CD4-positive, alpha-beta T cell treated with Interleukin-1 beta for 1 hour (primary cell): Measurements from ENCODE around the gene PARD6A.
A peak's percentile ranks its signal among the peaks of the same experiment; 100 is the strongest.

Source experiments
- DNase-seq, 2 donors: peaks; one replicate each; pipeline ENCODE4 v3.0.0-alpha.2; 2020 to 2022

Gene PARD6A, protein sequence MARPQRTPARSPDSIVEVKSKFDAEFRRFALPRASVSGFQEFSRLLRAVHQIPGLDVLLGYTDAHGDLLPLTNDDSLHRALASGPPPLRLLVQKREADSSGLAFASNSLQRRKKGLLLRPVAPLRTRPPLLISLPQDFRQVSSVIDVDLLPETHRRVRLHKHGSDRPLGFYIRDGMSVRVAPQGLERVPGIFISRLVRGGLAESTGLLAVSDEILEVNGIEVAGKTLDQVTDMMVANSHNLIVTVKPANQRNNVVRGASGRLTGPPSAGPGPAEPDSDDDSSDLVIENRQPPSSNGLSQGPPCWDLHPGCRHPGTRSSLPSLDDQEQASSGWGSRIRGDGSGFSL

DNA sequence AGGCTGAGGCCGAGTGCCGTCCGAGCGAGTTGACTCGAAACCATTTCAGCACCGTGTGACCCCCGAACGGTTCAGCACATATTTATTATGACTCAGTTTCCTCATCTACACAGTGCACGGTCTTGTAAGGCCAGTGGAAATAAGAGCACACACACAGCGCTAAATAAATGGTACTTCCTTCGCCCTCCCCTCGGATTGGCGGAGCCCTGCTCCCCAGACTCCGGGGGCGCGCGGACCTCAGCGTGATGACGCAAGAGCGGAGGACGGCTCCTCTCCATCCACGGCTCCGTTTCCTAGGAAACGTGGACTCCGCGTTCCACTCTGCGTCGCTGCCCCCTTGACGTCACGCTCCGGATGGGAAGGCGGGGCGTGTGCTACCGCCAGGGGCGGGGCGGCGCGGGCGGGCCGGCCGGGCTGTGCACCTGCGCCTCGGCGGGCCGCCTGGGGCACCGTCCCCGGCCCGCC lies at the start of gene PARD6A:
Gene PARD6A (plus strand): TSS at position 397 of the 465 bp plus-strand sequence. CDS start 79 bp downstream, outside the sequence.
- DNase-seq: peak; percentile 98

- DNase-seq: no peak
Observed at GRCh38 chr16:67613808-67614207, 47.0 kb upstream of the PARD6A start.

DNA sequence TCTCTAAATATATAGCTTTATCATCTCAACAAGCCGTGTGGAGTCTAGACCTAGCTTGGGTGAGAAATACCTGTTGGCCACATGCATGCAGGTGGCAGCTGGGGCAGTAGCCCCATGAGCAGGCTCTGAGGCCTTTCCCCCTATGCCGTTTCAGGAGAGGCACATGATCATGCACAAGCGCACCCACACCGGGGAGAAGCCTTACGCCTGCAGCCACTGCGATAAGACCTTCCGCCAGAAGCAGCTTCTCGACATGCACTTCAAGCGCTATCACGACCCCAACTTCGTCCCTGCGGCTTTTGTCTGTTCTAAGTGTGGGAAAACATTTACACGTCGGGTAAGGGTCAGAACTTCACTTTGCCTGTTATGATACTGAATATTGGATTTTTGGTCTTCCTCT lies 32.5 kb upstream of the PARD6A start:
- no peak for DNase-seq

GRCh38 chr16:67632415-67633172 lies 28.2 kb upstream of the PARD6A start:
- DNase-seq: no peak

DNA sequence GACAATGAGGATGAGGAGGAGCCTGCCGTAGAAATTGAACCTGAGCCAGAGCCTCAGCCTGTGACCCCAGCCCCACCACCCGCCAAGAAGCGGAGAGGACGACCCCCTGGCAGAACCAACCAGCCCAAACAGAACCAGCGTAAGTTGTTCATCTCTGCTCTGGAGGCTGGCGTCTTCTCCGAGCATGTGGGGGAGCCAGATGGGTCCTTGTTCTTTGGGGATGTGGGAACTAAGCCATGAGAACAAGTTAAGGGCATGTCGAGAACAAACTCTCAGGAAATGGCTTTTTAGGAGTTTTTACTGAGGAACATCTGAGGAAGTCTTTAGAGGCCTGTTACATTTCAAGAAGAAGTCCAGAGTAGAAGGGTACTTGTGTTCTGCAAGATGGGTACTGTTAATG lies 24.0 kb upstream of the PARD6A start:
- DNase-seq: no peak

DNA sequence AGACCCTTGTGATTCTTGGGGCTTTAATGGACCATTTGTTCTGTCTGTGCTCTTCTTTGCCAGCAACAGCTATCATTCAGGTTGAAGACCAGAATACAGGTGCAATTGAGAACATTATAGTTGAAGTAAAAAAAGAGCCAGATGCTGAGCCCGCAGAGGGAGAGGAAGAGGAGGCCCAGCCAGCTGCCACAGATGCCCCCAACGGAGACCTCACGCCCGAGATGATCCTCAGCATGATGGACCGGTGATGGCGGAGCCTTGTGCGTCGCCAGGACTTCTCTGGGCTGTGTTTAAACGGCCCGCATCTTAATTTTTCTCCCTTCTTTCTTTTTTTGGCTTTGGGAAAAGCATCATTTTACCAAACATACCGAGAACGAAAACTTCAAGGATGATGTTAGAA lies 23.1 kb upstream of the PARD6A start:
- no peak for DNase-seq

DNA sequence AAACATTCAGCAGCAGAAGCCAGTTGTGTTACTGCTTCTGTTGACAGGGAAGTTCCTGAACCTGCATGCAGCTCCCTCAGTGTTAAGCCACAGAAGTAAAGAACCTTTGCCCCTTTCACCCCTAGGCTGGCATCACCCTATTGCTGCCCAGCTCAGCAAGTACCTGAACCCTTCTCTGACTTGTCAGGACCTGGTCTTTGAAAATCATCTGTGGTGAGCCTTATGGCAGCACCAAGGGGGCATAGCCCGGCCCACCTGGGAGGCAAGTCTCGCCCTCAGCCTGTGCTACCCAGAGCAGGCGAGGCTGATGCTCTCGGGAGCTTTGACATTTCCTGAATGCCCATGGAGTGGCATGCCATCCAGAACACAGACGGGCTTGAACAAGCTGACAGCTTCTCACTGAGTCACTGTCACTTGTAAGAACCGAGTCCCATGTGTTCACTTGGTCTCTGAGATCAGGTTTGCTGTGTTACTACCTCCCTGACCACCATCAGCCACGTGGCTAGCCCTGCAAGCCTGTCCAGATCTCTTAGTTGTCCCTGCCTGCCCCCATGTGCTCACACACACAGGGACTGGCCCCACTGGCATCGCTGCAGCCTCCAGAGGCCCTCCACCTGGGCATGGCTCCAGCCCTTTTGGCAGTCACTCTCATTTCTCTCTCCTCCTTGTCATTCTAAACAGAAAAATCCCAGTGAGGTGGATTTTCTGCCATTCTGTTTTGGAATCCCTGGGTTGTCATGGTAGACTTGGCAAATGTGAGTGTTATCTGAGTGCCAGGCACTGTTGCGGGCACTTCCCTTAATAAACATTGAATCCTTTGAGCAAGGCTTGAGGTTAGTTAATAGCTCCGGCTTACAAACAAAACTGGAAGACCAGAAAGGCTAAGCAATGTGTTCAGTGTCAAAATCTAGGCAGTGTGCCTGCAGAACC lies 18.7 kb upstream of the PARD6A start:
- no peak for DNase-seq

DNA sequence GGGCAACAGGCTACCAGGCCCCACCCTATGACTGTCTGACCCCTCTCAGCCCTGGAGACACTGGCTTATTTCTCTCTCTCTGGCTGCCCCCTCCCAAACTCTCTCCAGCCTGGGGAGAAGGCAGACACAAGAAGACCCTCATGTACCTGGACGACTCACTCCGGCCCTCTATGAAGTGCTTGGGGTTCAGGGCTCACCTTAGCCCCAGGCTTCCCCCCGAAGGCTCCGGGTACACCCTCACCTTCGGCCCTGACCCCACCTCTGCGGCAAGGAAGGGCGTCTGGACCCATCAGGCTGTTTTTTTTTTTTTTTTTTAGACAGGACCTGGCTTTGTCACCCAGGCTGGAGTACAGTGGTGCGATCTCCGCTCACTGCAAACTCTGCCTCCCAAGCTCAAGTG lies 16.7 kb upstream of the PARD6A start:
- no peak for DNase-seq

- DNase-seq: no peak
Observed at GRCh38 chr16:67645397-67646121, 15.2 kb upstream of the PARD6A start.

DNA sequence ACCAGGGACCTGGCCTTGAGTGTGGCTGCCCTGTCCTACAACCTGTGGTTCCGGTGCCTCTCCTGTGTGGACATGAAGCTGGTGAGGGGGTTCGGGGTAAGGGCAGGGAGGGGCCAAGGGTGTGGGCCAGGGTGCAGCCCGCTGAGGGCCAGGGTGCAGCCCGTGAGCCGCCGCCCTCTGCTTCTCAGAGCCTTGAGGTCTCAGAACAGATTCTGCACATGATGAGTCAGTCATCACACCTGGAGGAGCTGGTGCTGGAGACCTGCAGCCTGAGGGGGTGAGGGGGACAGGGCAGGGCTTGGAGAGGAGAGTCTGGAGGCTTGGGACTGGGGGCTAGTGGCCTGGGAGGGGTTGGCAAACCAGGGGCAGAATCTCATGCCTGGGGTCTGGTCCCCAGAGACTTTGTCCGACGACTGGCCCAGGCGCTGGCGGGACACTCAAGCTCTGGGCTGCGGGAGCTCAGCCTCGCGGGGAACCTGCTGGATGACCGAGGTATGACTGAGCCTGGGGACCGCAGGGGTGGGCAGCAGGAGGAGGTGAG lies 13.6 kb upstream of the PARD6A start:
- DNase-seq: no peak

GRCh38 chr16:67647681-67648080 lies 13.1 kb upstream of the PARD6A start:
- DNase-seq: no peak

- no peak for DNase-seq
Observed at GRCh38 chr16:67648088-67648763, 12.5 kb upstream of the PARD6A start.

GRCh38 chr16:67648764-67649407 lies 11.9 kb upstream of the PARD6A start:
- DNase-seq: no peak

DNA sequence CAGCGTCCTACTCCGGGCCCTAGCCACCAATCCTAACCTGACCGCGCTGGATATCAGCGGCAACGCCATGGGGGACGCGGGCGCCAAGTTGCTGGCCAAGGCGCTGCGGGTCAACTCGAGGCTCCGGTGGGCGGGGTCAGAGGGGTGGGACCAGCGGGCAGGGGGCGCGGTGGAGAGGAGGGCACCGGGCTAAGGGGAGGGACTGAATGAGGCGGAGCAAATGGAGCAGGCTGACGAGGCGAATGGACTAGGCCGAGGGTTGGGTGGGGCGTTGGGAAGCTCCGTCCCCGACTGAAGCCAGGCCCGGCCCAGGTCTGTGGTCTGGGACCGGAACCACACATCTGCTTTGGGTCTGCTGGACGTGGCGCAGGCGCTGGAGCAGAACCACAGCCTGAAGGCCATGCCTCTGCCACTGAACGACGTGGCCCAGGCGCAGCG lies 11.2 kb upstream of the PARD6A start:
- no peak for DNase-seq

DNA sequence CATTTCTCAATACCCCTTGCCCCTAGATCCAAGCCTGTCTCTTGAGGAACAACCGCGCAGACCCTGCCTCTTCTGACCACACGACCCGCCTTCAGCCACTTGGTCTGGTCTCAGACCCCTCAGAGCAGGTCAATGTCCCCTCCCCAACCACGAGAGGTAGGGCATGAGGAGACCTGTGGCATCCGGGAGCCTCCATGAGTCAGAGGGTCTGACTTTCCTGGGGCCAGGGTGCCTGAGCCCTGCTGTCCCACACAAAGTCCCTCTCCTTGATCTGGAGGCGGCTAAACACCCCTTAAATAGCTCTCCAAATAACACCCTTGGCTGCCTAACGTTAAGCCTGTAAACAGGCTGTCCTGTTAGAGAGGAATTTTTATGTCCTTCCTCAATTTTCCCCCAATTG lies 10.7 kb upstream of the PARD6A start:
- no peak for DNase-seq

DNA sequence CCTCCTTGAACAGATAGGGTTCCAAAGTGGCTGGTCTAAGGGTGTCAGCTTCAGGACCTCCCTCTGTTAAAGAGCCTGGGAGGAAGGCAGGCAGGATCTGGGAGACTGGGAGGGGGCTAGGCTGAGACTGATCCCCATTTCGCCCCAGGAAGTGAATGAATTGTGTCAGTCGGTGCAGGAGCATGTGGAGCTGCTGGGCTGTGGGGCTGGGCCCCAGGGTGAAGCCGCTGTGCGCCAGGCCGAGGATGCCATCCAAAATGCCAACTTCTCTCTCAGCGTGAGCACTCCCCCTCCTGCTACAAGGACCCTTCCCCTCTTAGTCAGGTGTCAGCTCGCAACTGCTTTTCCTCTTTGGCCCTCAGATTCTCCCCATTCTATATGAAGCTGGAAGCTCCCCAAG lies 9.7 kb upstream of the PARD6A start:
- no peak for DNase-seq

- no peak for DNase-seq
Observed at GRCh38 chr16:67651847-67652246, 8.9 kb upstream of the PARD6A start.

- no peak for DNase-seq
Observed at GRCh38 chr16:67652578-67653127, 8.1 kb upstream of the PARD6A start.

GRCh38 chr16:67653128-67653788 lies 7.5 kb upstream of the PARD6A start:
- DNase-seq: no peak

- no peak for DNase-seq
Observed at GRCh38 chr16:67653789-67654402, 6.9 kb upstream of the PARD6A start.
